Measurements from ENCODE around the gene FAM89B. TPM values are rescaled to one million over a fixed set of nuclear protein-coding genes. Genes with fewer than 3 reads are reported as not detected.

FAM89B gene
- total and polyA plus RNA-seq, 2 of the 8 experiments (the other 6 are each of a cell fraction or from before 2014, with no cell fraction given): 15.8 to 32.4 TPM

GRCh38 chr11:65578134-65578533, 5.8 kb downstream of the FAM89B start (continued):
- TF ChIP-seq SUZ12 (IDR thresholded peaks at IDR 0.05; ENCODE audit: low read length): no peak
- no peak for TF ChIP-seq SP1 (IDR thresholded peaks at IDR 0.05; ENCODE audit: low read depth, low read length)
- TF ChIP-seq SRF (IDR thresholded peaks at IDR 0.05; ENCODE audit: low read depth, low read length): no peak
- TF ChIP-seq CHD7 (IDR thresholded peaks at IDR 0.05; ENCODE audit: insufficient replicate concordance, low read length): no peak
- no peak for TF ChIP-seq KDM1A (IDR thresholded peaks at IDR 0.05; ENCODE audit: borderline replicate concordance, low read length)

Measured in H1 (cell line).